ENCODE measurements around the gene NCLN.

DNA sequence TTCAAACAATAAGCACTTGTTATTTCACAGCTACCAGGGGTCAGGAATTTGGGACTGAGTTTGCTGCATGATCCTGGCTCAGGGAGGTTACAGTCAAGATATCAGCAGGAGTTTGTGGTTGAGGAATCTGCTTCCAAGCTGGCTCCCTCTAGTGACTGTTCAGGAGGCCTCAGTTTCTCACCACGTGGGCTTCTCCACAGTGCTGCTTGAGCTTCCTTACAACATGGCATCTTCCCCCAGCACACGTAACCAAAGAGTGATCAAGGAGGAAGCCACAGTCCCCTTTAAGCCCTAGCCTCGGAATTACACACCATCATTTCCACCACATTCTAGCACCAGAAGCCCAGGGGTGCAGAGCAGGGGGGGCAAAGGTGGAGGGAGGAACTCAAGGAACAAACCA lies 67.5 kb downstream of the NCLN start:
- TF ChIP-seq POLR2AphosphoS5 (IDR thresholded peaks at IDR 0.05; ENCODE audit: insufficient read depth in 1 of 2, low read depth in 1 of 2), result no peak
- TF ChIP-seq, protein P1, sequence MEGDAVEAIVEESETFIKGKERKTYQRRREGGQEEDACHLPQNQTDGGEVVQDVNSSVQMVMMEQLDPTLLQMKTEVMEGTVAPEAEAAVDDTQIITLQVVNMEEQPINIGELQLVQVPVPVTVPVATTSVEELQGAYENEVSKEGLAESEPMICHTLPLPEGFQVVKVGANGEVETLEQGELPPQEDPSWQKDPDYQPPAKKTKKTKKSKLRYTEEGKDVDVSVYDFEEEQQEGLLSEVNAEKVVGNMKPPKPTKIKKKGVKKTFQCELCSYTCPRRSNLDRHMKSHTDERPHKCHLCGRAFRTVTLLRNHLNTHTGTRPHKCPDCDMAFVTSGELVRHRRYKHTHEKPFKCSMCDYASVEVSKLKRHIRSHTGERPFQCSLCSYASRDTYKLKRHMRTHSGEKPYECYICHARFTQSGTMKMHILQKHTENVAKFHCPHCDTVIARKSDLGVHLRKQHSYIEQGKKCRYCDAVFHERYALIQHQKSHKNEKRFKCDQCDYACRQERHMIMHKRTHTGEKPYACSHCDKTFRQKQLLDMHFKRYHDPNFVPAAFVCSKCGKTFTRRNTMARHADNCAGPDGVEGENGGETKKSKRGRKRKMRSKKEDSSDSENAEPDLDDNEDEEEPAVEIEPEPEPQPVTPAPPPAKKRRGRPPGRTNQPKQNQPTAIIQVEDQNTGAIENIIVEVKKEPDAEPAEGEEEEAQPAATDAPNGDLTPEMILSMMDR (IDR thresholded peaks at IDR 0.05), result no peak

Measured in vagina (tissue), 2 donors.